Measurements from ENCODE around the gene MCCD1. TPM values are rescaled to one million over a fixed set of nuclear protein-coding genes. Genes with fewer than 3 reads are reported as not detected.

Gene MCCD1
- total RNA-seq, 1 experiment from 2014 or later: not detected

GRCh38 chr6:31574106-31575061 is 45.6 kb downstream of the MCCD1 start:
- Mint-ChIP-seq H3K27ac (no peak overlapping the region), H3K9me3 (no peaks in the 10 kb centered on the region), H3K4me1 (peaks cover 21% of the 10 kb centered on the region), H3K27me3 (ENCODE audit: low read depth) (peaks cover 32% of the 10 kb centered on the region), H3K36me3 (no peaks in the 10 kb centered on the region), H3K4me3 (no peak overlapping the region)
- POLR2A ChIA-PET: no interaction called here
- DNase-seq (ENCODE audit: low spot score) (no peak), ATAC-seq (peak; percentile 59)
- CTCF ChIA-PET: interaction anchor here (0.6 to 15.1 kb wide), 13 partner anchors 8 to 132 kb away, joined by 3 to 293 read pairs (median 3); partner anchors contain the start of genes ATP6V1G2, LST1, LTB and NCR3
- TF ChIP-seq ERG (CRISPR knock-in tag; IDR thresholded peaks at IDR 0.05) (no peak), ZNF138 (CRISPR knock-in tag; conservative IDR thresholded peaks at IDR 0.05) (no peak), E2F1 (CRISPR knock-in tag; IDR thresholded peaks at IDR 0.05) (no peak), ZBTB21 (CRISPR knock-in tag; IDR thresholded peaks at IDR 0.05; ENCODE audit: borderline replicate concordance) (no peak), SMAD4 (CRISPR knock-in tag; IDR thresholded peaks at IDR 0.05) (no peak), ZNF671 (CRISPR knock-in tag; IDR thresholded peaks at IDR 0.05) (no peak), ATF3 (CRISPR knock-in tag; conservative IDR thresholded peaks at IDR 0.05) (no peak), ZNF416 (CRISPR knock-in tag; IDR thresholded peaks at IDR 0.05) (no peak), HMGXB4 (CRISPR knock-in tag; IDR thresholded peaks at IDR 0.05) (no peak), TEAD1 (CRISPR knock-in tag; IDR thresholded peaks at IDR 0.05) (no peak), NR3C1 (CRISPR knock-in tag; conservative IDR thresholded peaks at IDR 0.05; ENCODE audit: low read depth) (no peak), PRRX2 (CRISPR knock-in tag; IDR thresholded peaks at IDR 0.05) (no peak), ARID4B (CRISPR knock-in tag; IDR thresholded peaks at IDR 0.05; ENCODE audit: borderline replicate concordance) (no peak), FOXK1 (CRISPR knock-in tag; IDR thresholded peaks at IDR 0.05) (no peak)
- TF ChIP-seq, protein P1, sequence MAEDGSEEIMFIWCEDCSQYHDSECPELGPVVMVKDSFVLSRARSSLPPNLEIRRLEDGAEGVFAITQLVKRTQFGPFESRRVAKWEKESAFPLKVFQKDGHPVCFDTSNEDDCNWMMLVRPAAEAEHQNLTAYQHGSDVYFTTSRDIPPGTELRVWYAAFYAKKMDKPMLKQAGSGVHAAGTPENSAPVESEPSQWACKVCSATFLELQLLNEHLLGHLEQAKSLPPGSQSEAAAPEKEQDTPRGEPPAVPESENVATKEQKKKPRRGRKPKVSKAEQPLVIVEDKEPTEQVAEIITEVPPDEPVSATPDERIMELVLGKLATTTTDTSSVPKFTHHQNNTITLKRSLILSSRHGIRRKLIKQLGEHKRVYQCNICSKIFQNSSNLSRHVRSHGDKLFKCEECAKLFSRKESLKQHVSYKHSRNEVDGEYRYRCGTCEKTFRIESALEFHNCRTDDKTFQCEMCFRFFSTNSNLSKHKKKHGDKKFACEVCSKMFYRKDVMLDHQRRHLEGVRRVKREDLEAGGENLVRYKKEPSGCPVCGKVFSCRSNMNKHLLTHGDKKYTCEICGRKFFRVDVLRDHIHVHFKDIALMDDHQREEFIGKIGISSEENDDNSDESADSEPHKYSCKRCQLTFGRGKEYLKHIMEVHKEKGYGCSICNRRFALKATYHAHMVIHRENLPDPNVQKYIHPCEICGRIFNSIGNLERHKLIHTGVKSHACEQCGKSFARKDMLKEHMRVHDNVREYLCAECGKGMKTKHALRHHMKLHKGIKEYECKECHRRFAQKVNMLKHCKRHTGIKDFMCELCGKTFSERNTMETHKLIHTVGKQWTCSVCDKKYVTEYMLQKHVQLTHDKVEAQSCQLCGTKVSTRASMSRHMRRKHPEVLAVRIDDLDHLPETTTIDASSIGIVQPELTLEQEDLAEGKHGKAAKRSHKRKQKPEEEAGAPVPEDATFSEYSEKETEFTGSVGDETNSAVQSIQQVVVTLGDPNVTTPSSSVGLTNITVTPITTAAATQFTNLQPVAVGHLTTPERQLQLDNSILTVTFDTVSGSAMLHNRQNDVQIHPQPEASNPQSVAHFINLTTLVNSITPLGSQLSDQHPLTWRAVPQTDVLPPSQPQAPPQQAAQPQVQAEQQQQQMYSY (CRISPR knock-in tag; IDR thresholded peaks at IDR 0.05): no peak
- TF ChIP-seq, protein P2, sequence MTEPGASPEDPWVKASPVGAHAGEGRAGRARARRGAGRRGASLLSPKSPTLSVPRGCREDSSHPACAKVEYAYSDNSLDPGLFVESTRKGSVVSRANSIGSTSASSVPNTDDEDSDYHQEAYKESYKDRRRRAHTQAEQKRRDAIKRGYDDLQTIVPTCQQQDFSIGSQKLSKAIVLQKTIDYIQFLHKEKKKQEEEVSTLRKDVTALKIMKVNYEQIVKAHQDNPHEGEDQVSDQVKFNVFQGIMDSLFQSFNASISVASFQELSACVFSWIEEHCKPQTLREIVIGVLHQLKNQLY (CRISPR knock-in tag; IDR thresholded peaks at IDR 0.05): no peak
- TF ChIP-seq, protein P3, sequence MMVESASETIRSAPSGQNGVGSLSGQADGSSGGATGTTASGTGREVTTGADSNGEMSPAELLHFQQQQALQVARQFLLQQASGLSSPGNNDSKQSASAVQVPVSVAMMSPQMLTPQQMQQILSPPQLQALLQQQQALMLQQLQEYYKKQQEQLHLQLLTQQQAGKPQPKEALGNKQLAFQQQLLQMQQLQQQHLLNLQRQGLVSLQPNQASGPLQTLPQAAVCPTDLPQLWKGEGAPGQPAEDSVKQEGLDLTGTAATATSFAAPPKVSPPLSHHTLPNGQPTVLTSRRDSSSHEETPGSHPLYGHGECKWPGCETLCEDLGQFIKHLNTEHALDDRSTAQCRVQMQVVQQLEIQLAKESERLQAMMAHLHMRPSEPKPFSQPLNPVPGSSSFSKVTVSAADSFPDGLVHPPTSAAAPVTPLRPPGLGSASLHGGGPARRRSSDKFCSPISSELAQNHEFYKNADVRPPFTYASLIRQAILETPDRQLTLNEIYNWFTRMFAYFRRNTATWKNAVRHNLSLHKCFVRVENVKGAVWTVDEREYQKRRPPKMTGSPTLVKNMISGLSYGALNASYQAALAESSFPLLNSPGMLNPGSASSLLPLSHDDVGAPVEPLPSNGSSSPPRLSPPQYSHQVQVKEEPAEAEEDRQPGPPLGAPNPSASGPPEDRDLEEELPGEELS (CRISPR knock-in tag; IDR thresholded peaks at IDR 0.05): no peak
